WI38 (cell line): ENCODE data around the gene FBXL7.

Source experiments
- H3K4me3 ChIP-seq: 2 replicates; pipeline ENCODE4 v1.5.1; 2011; ENCODE audit warnings: low read depth, mild to moderate bottlenecking, control low read depth, low read length
- CTCF ChIP-seq: IDR thresholded peaks from 2 replicates; pipeline ENCODE4 v1.5.1; 2012; ENCODE audit warnings: low read depth, mild to moderate bottlenecking, control low read depth, low read length

Gene FBXL7

GRCh38 chr5:15574128-15574527 is 74.1 kb downstream of the FBXL7 start:
- TF ChIP-seq CTCF, result no peak
- no peak overlapping the region for H3K4me3 ChIP-seq

- no peak for TF ChIP-seq CTCF
Observed at GRCh38 chr5:15574806-15575325, 74.9 kb downstream of the FBXL7 start.

GRCh38 chr5:15575666-15576065 is 75.7 kb downstream of the FBXL7 start:
- no peak overlapping the region for H3K4me3 ChIP-seq
- no peak for TF ChIP-seq CTCF

More at GRCh38 chr5:15574806-15575325, 74.9 kb downstream of the FBXL7 start:
- H3K4me3 ChIP-seq, result no peak overlapping the region

- H3K4me3 ChIP-seq, result no peak overlapping the region
- TF ChIP-seq CTCF, result no peak
Observed at GRCh38 chr5:15577132-15577531, 77.2 kb downstream of the FBXL7 start.

- no peak overlapping the region for H3K4me3 ChIP-seq
- no peak for TF ChIP-seq CTCF
Observed at GRCh38 chr5:15577831-15578230, 77.9 kb downstream of the FBXL7 start.

GRCh38 chr5:15579193-15579990 is 79.4 kb downstream of the FBXL7 start:
- no peak overlapping the region for H3K4me3 ChIP-seq
- no peak for TF ChIP-seq CTCF

GRCh38 chr5:15584528-15584927 is 84.5 kb downstream of the FBXL7 start:
- no peak for TF ChIP-seq CTCF
- no peak overlapping the region for H3K4me3 ChIP-seq
